ENCODE data around the gene ADAMTSL1.

DNA sequence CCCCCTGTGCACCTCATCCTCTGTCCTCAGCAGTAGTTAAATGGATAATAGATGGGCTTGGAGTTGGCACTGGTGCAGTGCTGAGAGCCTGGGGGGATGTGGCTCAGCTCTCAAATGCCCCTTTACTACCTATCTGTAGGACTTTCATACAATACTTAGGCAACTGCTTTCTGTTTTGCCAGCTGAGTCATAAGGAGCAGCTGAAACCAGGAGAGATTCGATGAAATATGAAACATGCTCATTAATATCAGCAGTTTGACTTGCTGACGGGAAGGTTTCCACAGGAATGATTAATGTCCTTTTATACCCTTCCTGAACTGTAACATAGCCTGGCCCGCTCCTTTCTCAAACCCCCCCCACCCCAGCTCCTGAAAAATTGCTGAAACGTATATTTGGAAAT lies 416.4 kb downstream of the ADAMTSL1 start:
- TF ChIP-seq ZFX (IDR thresholded peaks at IDR 0.05) = no peak
- TF ChIP-seq, protein P1, sequence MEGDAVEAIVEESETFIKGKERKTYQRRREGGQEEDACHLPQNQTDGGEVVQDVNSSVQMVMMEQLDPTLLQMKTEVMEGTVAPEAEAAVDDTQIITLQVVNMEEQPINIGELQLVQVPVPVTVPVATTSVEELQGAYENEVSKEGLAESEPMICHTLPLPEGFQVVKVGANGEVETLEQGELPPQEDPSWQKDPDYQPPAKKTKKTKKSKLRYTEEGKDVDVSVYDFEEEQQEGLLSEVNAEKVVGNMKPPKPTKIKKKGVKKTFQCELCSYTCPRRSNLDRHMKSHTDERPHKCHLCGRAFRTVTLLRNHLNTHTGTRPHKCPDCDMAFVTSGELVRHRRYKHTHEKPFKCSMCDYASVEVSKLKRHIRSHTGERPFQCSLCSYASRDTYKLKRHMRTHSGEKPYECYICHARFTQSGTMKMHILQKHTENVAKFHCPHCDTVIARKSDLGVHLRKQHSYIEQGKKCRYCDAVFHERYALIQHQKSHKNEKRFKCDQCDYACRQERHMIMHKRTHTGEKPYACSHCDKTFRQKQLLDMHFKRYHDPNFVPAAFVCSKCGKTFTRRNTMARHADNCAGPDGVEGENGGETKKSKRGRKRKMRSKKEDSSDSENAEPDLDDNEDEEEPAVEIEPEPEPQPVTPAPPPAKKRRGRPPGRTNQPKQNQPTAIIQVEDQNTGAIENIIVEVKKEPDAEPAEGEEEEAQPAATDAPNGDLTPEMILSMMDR (IDR thresholded peaks at IDR 0.05 in 2 of 3, conservative IDR thresholded peaks at IDR 0.05 in 1 of 3; ENCODE audit: borderline replicate concordance in 1 of 3, insufficient read depth in 1 of 3, low read depth in 2 of 3, low read length in 2 of 3) = no peak
- TF ChIP-seq POLR2A (IDR thresholded peaks at IDR 0.05; ENCODE audit: borderline replicate concordance, extremely low read depth, insufficient read depth, insufficient read length) = no peak
- TF ChIP-seq EZH2 (IDR thresholded peaks at IDR 0.05) = no peak
- TF ChIP-seq YY1 (IDR thresholded peaks at IDR 0.05; ENCODE audit: extremely low read depth, insufficient replicate concordance, low read depth, low read length) = no peak
- no peak for TF ChIP-seq SP1 (IDR thresholded peaks at IDR 0.05; ENCODE audit: low read depth)
- no peak for TF ChIP-seq ZNF274 (IDR thresholded peaks at IDR 0.05; ENCODE audit: low read depth, low read length)
- TF ChIP-seq POLR2AphosphoS5 (IDR thresholded peaks at IDR 0.05; ENCODE audit: low read depth, low read length) = no peak
- TF ChIP-seq TCF7L2 (IDR thresholded peaks at IDR 0.05; ENCODE audit: borderline replicate concordance, extremely low read depth, insufficient read depth, insufficient read length) = no peak
- no peak for TF ChIP-seq EZH2phosphoT487 (IDR thresholded peaks at IDR 0.05; ENCODE audit: borderline replicate concordance)
- TF ChIP-seq JUND (IDR thresholded peaks at IDR 0.05) = no peak
- TF ChIP-seq SIN3A (IDR thresholded peaks at IDR 0.05; ENCODE audit: low read depth) = no peak
- TF ChIP-seq, protein P2, sequence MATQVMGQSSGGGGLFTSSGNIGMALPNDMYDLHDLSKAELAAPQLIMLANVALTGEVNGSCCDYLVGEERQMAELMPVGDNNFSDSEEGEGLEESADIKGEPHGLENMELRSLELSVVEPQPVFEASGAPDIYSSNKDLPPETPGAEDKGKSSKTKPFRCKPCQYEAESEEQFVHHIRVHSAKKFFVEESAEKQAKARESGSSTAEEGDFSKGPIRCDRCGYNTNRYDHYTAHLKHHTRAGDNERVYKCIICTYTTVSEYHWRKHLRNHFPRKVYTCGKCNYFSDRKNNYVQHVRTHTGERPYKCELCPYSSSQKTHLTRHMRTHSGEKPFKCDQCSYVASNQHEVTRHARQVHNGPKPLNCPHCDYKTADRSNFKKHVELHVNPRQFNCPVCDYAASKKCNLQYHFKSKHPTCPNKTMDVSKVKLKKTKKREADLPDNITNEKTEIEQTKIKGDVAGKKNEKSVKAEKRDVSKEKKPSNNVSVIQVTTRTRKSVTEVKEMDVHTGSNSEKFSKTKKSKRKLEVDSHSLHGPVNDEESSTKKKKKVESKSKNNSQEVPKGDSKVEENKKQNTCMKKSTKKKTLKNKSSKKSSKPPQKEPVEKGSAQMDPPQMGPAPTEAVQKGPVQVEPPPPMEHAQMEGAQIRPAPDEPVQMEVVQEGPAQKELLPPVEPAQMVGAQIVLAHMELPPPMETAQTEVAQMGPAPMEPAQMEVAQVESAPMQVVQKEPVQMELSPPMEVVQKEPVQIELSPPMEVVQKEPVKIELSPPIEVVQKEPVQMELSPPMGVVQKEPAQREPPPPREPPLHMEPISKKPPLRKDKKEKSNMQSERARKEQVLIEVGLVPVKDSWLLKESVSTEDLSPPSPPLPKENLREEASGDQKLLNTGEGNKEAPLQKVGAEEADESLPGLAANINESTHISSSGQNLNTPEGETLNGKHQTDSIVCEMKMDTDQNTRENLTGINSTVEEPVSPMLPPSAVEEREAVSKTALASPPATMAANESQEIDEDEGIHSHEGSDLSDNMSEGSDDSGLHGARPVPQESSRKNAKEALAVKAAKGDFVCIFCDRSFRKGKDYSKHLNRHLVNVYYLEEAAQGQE (IDR thresholded peaks at IDR 0.05; ENCODE audit: low read depth) = no peak
